LNCAP (cell line): ENCODE measurements around the gene SIPA1.

Source experiments
- CTCF ChIP-seq: fragments of 450-650 bp; IDR thresholded peaks from 2 replicates; pipeline ENCODE4 v1.5.1; 2017; ENCODE audit warnings: mild to moderate bottlenecking

SIPA1 gene

GRCh38 chr11:65593518-65594414 is 44.1 kb upstream of the SIPA1 start:
- TF ChIP-seq CTCF, result peak; percentile 81

GRCh38 chr11:65595131-65595530 is 42.8 kb upstream of the SIPA1 start:
- no peak for TF ChIP-seq CTCF

- no peak for TF ChIP-seq CTCF
These were observed 42.2 kb upstream of the SIPA1 start, which contains the start of gene KCNK7 for GRCh38 chr11:65595543-65596281. KCNK7 (minus strand) TSS chr11:65595800; CDS start chr11:65595772, 28 bp downstream.

- TF ChIP-seq CTCF, result no peak
These were observed 41.4 kb upstream of the SIPA1 start for GRCh38 chr11:65596520-65596919.

- no peak for TF ChIP-seq CTCF
These were observed 39.6 kb upstream of the SIPA1 start for GRCh38 chr11:65598258-65598699.

- TF ChIP-seq CTCF, result no peak
These were observed 38.5 kb upstream of the SIPA1 start for GRCh38 chr11:65599216-65599954.

- no peak for TF ChIP-seq CTCF
These were observed 38.0 kb upstream of the SIPA1 start for GRCh38 chr11:65599955-65600246.
